HUES64 (cell line): Measurements from ENCODE around the gene CPLANE1.
"Not testable (repeated sequence)": the region's sequence is repeated elsewhere in the genome, so short reads cannot be mapped to it uniquely, and the experiment has no call there.

ENCODE experiments used
- H3K27ac ChIP-seq: 2 replicates; pipeline ENCODE4 v1.7.0; 2013; ENCODE audit warnings: low read depth, low read length, inconsistent platforms
- H3K27me3 ChIP-seq: 2 replicates; pipeline ENCODE4 v1.6.1; 2013; ENCODE audit warnings: mild to moderate bottlenecking, low read length; ENCODE audit not compliant: insufficient read depth
- H3K36me3 ChIP-seq: 2 replicates; pipeline ENCODE4 v1.6.1; 2013; ENCODE audit warnings: mild to moderate bottlenecking, low read length; ENCODE audit not compliant: insufficient read depth
- H3K4me1 ChIP-seq: 2 replicates; pipeline ENCODE4 v1.6.1; 2013; ENCODE audit warnings: mild to moderate bottlenecking, low read length, moderate library complexity; ENCODE audit not compliant: insufficient read depth
- H3K4me3 ChIP-seq: 2 replicates; pipeline ENCODE4 v1.5.1; 2013; ENCODE audit warnings: mild to moderate bottlenecking, low read length, moderate library complexity
- H3K9ac ChIP-seq: 2 replicates; pipeline ENCODE4 v1.6.1; 2013; ENCODE audit warnings: mild to moderate bottlenecking, low read depth, low read length
- H3K9me3 ChIP-seq: 2 replicates; pipeline ENCODE4 v1.6.1; 2013; ENCODE audit warnings: low read depth, low read length; ENCODE audit not compliant: insufficient read depth
- WGBS: fragments of 150-250, 120-280 bp; methylation state at CpG from one replicate; pipeline ENCODE4 v1.1.7; 2013; ENCODE audit warnings: missing lambda C conversion rate; 5-methylcytosine and 5-hydroxymethylcytosine counted together

The CPLANE1 gene

GRCh38 chr5:37121027-37121426 lies 128.1 kb downstream of the CPLANE1 start:
- H3K27ac ChIP-seq = no peak overlapping the region
- WGBS = 93% methylated on average over 1 of the region's 1 CpG

DNA sequence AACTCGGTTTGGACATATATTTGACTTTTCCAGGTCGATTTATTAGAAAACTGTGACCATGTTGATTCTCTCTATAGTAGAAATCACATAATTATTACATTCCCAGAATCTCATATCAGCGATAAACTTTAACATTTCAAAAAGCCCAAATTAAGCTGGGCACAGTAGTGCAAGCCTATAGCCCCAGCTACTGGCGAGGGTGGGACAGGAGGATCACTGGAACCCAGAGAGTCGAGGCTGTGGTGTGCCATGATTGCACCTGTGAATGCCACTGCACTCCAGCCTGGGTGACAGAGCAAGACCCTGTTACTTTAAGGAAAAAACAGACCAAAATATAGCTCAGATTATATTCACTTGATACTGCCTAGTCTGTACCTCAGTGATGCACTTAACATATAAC lies 128.9 kb downstream of the CPLANE1 start:
- no peak overlapping the region for H3K4me3 ChIP-seq
- H3K9me3 ChIP-seq = no peaks in the 10 kb centered on the region
- H3K4me1 ChIP-seq = no peaks in the 10 kb centered on the region
- peaks cover 2% of the 10 kb centered on the region; the same call in 1 of the 2 replicates for H3K36me3 ChIP-seq
- H3K27ac ChIP-seq = no peak overlapping the region
- H3K9ac ChIP-seq = no peak overlapping the region
- no peaks in the 10 kb centered on the region for H3K27me3 ChIP-seq
- 96% methylated on average over 5 of the region's 5 CpGs for WGBS

More at GRCh38 chr5:37121027-37121426, 128.1 kb downstream of the CPLANE1 start:
- Histone ChIP-seq H3K27me3 (no peaks in the 10 kb centered on the region), H3K9me3 (no peaks in the 10 kb centered on the region), H3K4me3 (no peak overlapping the region), H3K9ac (no peak overlapping the region), H3K36me3 (peaks cover 2% of the 10 kb centered on the region; the same call in 1 of the 2 replicates), H3K4me1 (no peaks in the 10 kb centered on the region)

- H3K4me1 ChIP-seq = no peaks in the 10 kb centered on the region
- no peaks in the 10 kb centered on the region for H3K9me3 ChIP-seq
- no peak overlapping the region for H3K9ac ChIP-seq
- H3K4me3 ChIP-seq = no peak overlapping the region
- H3K36me3 ChIP-seq = peaks cover 9% of the 10 kb centered on the region; the same call in 1 of the 2 replicates
- 89% methylated on average over 6 of the region's 6 CpGs for WGBS
- no peak overlapping the region for H3K27ac ChIP-seq
- no peaks in the 10 kb centered on the region for H3K27me3 ChIP-seq
Observed at GRCh38 chr5:37116359-37116758, 132.8 kb downstream of the CPLANE1 start.

DNA sequence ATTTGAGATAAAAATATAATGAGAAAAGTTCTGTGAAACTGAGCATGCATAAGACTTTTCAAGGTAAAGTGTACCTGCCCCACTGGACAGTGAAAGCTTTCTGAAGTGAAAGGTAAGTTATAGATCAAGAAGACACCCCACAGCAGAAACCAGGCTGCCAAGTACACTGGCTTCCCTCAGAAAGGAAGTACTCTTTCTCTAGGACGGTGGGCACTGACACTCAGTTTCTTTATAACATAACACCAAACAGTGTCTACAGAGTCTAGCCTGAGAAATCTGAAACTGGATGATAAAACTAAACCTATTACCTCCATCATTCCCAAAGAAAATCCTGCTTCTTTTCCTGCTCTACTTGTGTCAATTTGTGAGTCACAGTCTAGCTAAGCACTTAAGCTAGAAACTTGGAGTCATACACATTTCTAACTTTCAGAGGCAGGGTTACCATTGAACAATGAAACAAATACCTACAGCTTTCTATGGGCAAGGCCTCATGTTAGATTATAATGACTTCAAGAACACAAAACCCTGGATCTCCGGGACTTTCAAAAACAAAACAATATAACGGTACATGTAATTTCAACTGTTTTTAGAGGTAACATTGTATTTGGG lies 136.7 kb downstream of the CPLANE1 start:
- Histone ChIP-seq H3K36me3 (peaks cover 9% of the 10 kb centered on the region; the same call in 1 of the 2 replicates), H3K27me3 (no peaks in the 10 kb centered on the region), H3K4me1 (no peaks in the 10 kb centered on the region), H3K4me3 (no peak overlapping the region), H3K9ac (no peak overlapping the region), H3K27ac (no peak overlapping the region), H3K9me3 (no peaks in the 10 kb centered on the region)
- WGBS = 95% methylated on average over 3 of the region's 3 CpGs

DNA sequence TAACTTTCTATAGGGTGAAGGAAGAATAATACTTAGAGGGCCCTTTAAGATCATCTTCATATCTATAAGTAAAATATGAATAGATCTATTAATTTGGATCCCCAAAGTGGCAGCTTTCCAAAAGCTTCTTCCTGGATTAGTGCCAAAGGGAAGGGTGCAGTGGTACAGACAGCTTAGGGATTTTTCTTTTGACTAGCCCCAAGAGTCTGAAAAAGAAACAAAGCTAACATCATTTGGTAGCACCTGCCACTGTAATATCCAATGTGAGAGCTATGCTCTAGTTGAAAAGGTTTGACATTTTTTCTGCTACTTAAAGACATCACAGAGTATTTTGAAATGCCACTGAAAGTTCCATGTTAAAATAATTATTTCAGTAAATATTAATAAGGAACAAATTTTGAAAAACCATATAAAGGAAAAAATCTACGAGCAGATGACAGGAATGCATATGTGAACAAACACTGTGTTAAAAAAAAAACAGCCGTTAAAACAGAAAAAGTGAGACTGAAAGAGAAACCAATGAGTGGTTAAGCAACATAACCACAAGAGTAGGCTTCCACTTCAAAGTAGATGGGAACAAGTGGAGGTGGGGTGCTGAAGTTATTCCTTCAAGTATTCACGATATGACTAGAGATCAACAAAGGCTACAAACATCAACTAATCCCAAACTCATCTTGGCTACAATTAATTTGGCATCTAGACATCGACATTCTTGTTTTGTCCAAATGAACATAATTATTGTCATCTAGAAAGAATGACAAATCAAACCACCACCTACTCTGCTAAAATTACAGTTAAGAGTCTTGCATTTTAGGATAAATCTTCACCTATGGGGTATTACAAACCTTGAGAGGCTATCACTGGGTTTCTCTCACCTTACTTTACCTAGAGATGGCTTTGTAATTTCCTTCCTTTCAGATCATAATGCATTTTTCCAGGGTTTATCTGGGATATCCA lies 137.5 kb downstream of the CPLANE1 start:
- Histone ChIP-seq H3K27me3 (no peaks in the 10 kb centered on the region), H3K4me3 (no peak overlapping the region), H3K27ac (no peak overlapping the region), H3K36me3 (peaks cover 9% of the 10 kb centered on the region; the same call in 1 of the 2 replicates), H3K4me1 (no peaks in the 10 kb centered on the region), H3K9me3 (no peaks in the 10 kb centered on the region), H3K9ac (no peak overlapping the region)
- WGBS = 89% methylated on average over 4 of the region's 4 CpGs

GRCh38 chr5:37110135-37110534 lies 139.0 kb downstream of the CPLANE1 start:
- no peaks in the 10 kb centered on the region for H3K27me3 ChIP-seq
- WGBS = 95% methylated on average over 1 of the region's 1 CpG

GRCh38 chr5:37109338-37109737 lies 139.8 kb downstream of the CPLANE1 start:
- H3K9ac ChIP-seq = no peak overlapping the region
- no peak overlapping the region for H3K27ac ChIP-seq
- H3K27me3 ChIP-seq = no peaks in the 10 kb centered on the region
- 94% methylated on average over 3 of the region's 3 CpGs for WGBS
- no peaks in the 10 kb centered on the region for H3K9me3 ChIP-seq
- H3K36me3 ChIP-seq = peaks cover 7% of the 10 kb centered on the region; the same call in 1 of the 2 replicates
- no peaks in the 10 kb centered on the region for H3K4me1 ChIP-seq
- H3K4me3 ChIP-seq = no peak overlapping the region

More at GRCh38 chr5:37110135-37110534, 139.0 kb downstream of the CPLANE1 start:
- Histone ChIP-seq H3K9me3 (no peaks in the 10 kb centered on the region), H3K36me3 (peaks cover 9% of the 10 kb centered on the region; the same call in 1 of the 2 replicates), H3K4me1 (no peaks in the 10 kb centered on the region), H3K9ac (no peak overlapping the region), H3K4me3 (no peak overlapping the region), H3K27ac (no peak overlapping the region)

- Histone ChIP-seq H3K4me1 (no peaks in the 10 kb centered on the region), H3K27me3 (no peaks in the 10 kb centered on the region), H3K4me3 (no peak overlapping the region), H3K27ac (no peak overlapping the region), H3K9ac (no peak overlapping the region), H3K36me3 (peaks cover 5% of the 10 kb centered on the region; the same call in 1 of the 2 replicates), H3K9me3 (peaks cover 18% of the 10 kb centered on the region; the same call in 1 of the 2 replicates)
- 88% methylated on average over 2 of the region's 2 CpGs for WGBS
Observed at GRCh38 chr5:37103302-37103701, 145.9 kb downstream of the CPLANE1 start.

DNA sequence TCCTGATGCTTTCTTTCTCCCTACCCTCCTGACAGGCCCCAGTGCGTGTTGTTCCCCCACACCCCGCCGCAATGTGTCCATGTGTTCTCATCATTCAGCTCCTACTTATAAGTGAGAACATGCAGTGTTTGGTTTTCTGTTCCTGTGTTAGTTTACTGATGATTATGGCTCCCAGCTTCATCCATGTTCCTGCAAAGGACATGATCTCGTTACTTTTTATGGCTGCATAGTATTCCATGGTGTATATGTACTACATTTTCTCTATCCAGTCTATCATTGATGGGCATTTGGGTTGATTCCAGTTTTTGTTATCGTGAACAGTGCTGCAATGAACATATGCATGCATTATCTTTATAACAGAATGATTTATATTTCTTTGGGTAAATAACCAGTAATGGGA lies 149.9 kb downstream of the CPLANE1 start:
- H3K27me3 ChIP-seq, H3K4me3 ChIP-seq, H3K9ac ChIP-seq, H3K4me1 ChIP-seq, H3K27ac ChIP-seq, H3K36me3 ChIP-seq: not testable (repeated sequence)
- H3K9me3 ChIP-seq = peaks cover 24% of the 10 kb centered on the region; the same call in 1 of the 2 replicates
- 98% methylated on average over 3 of the region's 5 CpGs for WGBS

- H3K9me3 ChIP-seq, H3K4me1 ChIP-seq, H3K4me3 ChIP-seq, H3K9ac ChIP-seq, H3K27ac ChIP-seq, H3K36me3 ChIP-seq: not testable (repeated sequence)
- peaks cover 35% of the 10 kb centered on the region for H3K27me3 ChIP-seq
- WGBS = 54% methylated on average over 4 of the region's 4 CpGs
Observed at GRCh38 chr5:37093795-37094194, 155.4 kb downstream of the CPLANE1 start.

DNA sequence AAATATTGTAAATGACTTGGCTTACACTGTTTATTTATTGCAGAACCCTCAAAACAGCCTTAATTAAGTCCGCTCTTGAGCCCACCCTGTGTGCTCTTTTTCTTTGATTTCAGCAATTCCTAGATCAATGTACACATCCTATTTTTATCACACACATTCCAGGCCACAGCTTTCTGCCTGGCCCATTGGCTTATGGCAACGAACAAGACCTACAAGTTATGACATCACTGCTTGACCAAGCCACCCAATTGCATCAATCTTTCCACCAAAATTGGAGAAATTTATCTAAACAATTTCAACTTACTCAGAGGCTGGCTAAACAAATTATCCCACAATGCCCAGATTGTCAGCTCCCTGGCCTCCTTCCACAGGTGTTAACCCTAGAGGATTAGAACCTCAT lies 158.4 kb downstream of the CPLANE1 start:
- H3K36me3 ChIP-seq = no peaks in the 10 kb centered on the region
- H3K9me3 ChIP-seq = no peaks in the 10 kb centered on the region
- H3K9ac ChIP-seq = no peak overlapping the region
- H3K4me1 ChIP-seq = peaks cover 11% of the 10 kb centered on the region; the same call in 1 of the 2 replicates
- no peak overlapping the region for H3K4me3 ChIP-seq
- 88% methylated on average over 2 of the region's 2 CpGs for WGBS
- H3K27ac ChIP-seq = no peak overlapping the region
- H3K27me3 ChIP-seq = peaks cover 63% of the 10 kb centered on the region
